HuH-7.5 (cell line): ENCODE data around the gene FOXO3.

Source experiments
- DNase-seq: peaks from one replicate; pipeline ENCODE4 v3.0.0; 2011; ENCODE audit warnings: low spot score

FOXO3 gene

GRCh38 chr6:108714766-108715414 is 154.2 kb downstream of the FOXO3 start:
- DNase-seq = no peak

GRCh38 chr6:108715832-108716231 is 155.1 kb downstream of the FOXO3 start:
- no peak for DNase-seq

- DNase-seq = no peak
Observed at GRCh38 chr6:108716801-108717791, 156.4 kb downstream of the FOXO3 start.

- DNase-seq = no peak
Observed at GRCh38 chr6:108719477-108719876, 158.8 kb downstream of the FOXO3 start.

- no peak for DNase-seq
Observed at GRCh38 chr6:108720827-108721226, 160.1 kb downstream of the FOXO3 start.

- DNase-seq = no peak
Observed at GRCh38 chr6:108721286-108721685, 160.6 kb downstream of the FOXO3 start.

GRCh38 chr6:108723594-108723993 is 162.9 kb downstream of the FOXO3 start:
- no peak for DNase-seq

GRCh38 chr6:108726726-108727339 is 166.1 kb downstream of the FOXO3 start:
- DNase-seq = no peak

GRCh38 chr6:108727966-108728730 is 167.4 kb downstream of the FOXO3 start:
- no peak for DNase-seq

GRCh38 chr6:108728826-108729225 is 168.1 kb downstream of the FOXO3 start:
- DNase-seq = no peak

GRCh38 chr6:108730635-108731515 is 170.2 kb downstream of the FOXO3 start:
- DNase-seq = no peak

GRCh38 chr6:108732091-108732870 is 171.6 kb downstream of the FOXO3 start:
- no peak for DNase-seq

GRCh38 chr6:108733051-108733450 is 172.3 kb downstream of the FOXO3 start:
- DNase-seq = no peak

GRCh38 chr6:108733706-108734265 is 173.1 kb downstream of the FOXO3 start:
- DNase-seq = no peak
